H9 (cell line): ENCODE data around the gene HIGD1B. TPM values are rescaled to one million over a fixed set of nuclear protein-coding genes. Genes with fewer than 3 reads are reported as not detected.

ENCODE experiments used
- DNase-seq: peaks from one replicate; pipeline ENCODE4 v3.0.0-alpha.2; 2017
- H2AFZ ChIP-seq: one replicate; pipeline ENCODE4 v1.6.1; 2013; ENCODE audit warnings: mild to moderate bottlenecking, low read length, control low read depth, moderate library complexity
- H2AK5ac ChIP-seq: 2 replicates; pipeline ENCODE4 v1.6.1; 2013; ENCODE audit warnings: low read length, control low read depth, mixed read lengths; ENCODE audit not compliant: insufficient read length
- H2BK120ac ChIP-seq: one replicate; pipeline ENCODE4 v1.6.1; 2013; ENCODE audit warnings: low read depth, mild to moderate bottlenecking, low read length, control low read depth, inconsistent platforms; ENCODE audit not compliant: poor library complexity, severe bottlenecking
- H2BK12ac ChIP-seq: 2 replicates; pipeline ENCODE4 v1.6.1; 2013; ENCODE audit warnings: low read length, control low read depth, mixed read lengths, low read depth; ENCODE audit not compliant: insufficient read length
- H2BK15ac ChIP-seq: 2 replicates; pipeline ENCODE4 v1.6.1; 2013; ENCODE audit warnings: low read depth, low read length, control low read depth
- H2BK20ac ChIP-seq: one replicate; pipeline ENCODE4 v1.6.1; 2013; ENCODE audit warnings: low read depth, mild to moderate bottlenecking, low read length, control low read depth, inconsistent platforms; ENCODE audit not compliant: poor library complexity, severe bottlenecking
- H2BK5ac ChIP-seq: 2 replicates; pipeline ENCODE4 v1.6.1; 2013; ENCODE audit warnings: low read length, control low read depth, mixed read lengths; ENCODE audit not compliant: insufficient read length
- H3K14ac ChIP-seq: 2 replicates; pipeline ENCODE4 v1.6.1; 2013; ENCODE audit warnings: low read length, control low read depth; ENCODE audit not compliant: insufficient read depth
- H3K18ac ChIP-seq: 2 replicates; pipeline ENCODE4 v1.6.1; 2013; ENCODE audit warnings: low read depth, mild to moderate bottlenecking, mixed read lengths, low read length, control low read depth; ENCODE audit not compliant: insufficient read length
- H3K23ac ChIP-seq: 2 replicates; pipeline ENCODE4 v1.6.1; 2013; ENCODE audit warnings: low read length, control low read depth, mixed read lengths, low read depth; ENCODE audit not compliant: insufficient read length
- H3K23me2 ChIP-seq: 2 replicates; pipeline ENCODE4 v1.6.1; 2013; ENCODE audit warnings: low read depth, mild to moderate bottlenecking, mixed read lengths, low read length, control low read depth; ENCODE audit not compliant: insufficient read length, poor library complexity, severe bottlenecking
- H3K27ac ChIP-seq: 2 replicates; pipeline ENCODE4 v1.5.1; 2013; ENCODE audit warnings: low read length, control low read depth, mixed read lengths, low read depth; ENCODE audit not compliant: insufficient read length
- H3K27me3 ChIP-seq: 2 replicates; pipeline ENCODE4 v1.6.1; 2013; ENCODE audit warnings: low read length, control low read depth, inconsistent platforms; ENCODE audit not compliant: insufficient read depth
- H3K4ac ChIP-seq: 2 replicates; pipeline ENCODE4 v1.6.1; 2013; ENCODE audit warnings: low read depth, mild to moderate bottlenecking, control low read depth, inconsistent platforms, low read length, moderate library complexity
- H3K4me1 ChIP-seq: 2 replicates; pipeline ENCODE4 v1.6.1; 2013; ENCODE audit warnings: low read length, control low read depth, inconsistent platforms; ENCODE audit not compliant: insufficient read depth
- H3K4me2 ChIP-seq: 2 replicates; pipeline ENCODE4 v1.6.1; 2013; ENCODE audit warnings: low read length, control low read depth, mixed read lengths; ENCODE audit not compliant: insufficient read length, insufficient read depth
- H3K56ac ChIP-seq: 2 replicates; pipeline ENCODE4 v1.6.1; 2013; ENCODE audit warnings: low read depth, mild to moderate bottlenecking, mixed read lengths, low read length, control low read depth; ENCODE audit not compliant: insufficient read length
- H3K79me1 ChIP-seq: 2 replicates; pipeline ENCODE4 v1.6.1; 2013; ENCODE audit warnings: low read depth, mild to moderate bottlenecking, moderate library complexity, low read length, control low read depth, inconsistent platforms; ENCODE audit not compliant: insufficient read depth, poor library complexity, severe bottlenecking
- H3K79me2 ChIP-seq: 2 replicates; pipeline ENCODE4 v1.6.1; 2013; ENCODE audit warnings: low read length, control low read depth, inconsistent platforms; ENCODE audit not compliant: insufficient read depth
- H3K9ac ChIP-seq: 2 replicates; pipeline ENCODE4 v1.6.1; 2013; ENCODE audit warnings: low read length, control low read depth, mixed read lengths; ENCODE audit not compliant: insufficient read length; ENCODE audit errors: extremely low read depth
- H3K9me3 ChIP-seq: one replicate; pipeline ENCODE4 v1.6.1; 2013; ENCODE audit warnings: low read depth, low read length, inconsistent platforms; ENCODE audit not compliant: control insufficient read depth
- H3T11ph ChIP-seq: one replicate; pipeline ENCODE4 v1.6.1; 2013; ENCODE audit warnings: mild to moderate bottlenecking, low read length, control low read depth, inconsistent platforms
- H4K20me1 ChIP-seq: one replicate; pipeline ENCODE4 v1.6.1; 2013; ENCODE audit not compliant: control insufficient read depth, insufficient read length, insufficient read depth
- H4K5ac ChIP-seq: 2 replicates; pipeline ENCODE4 v1.6.1; 2013; ENCODE audit warnings: low read depth, mild to moderate bottlenecking, mixed read lengths, low read length, control low read depth; ENCODE audit not compliant: insufficient read length
- H4K8ac ChIP-seq: replicated peaks from 2 replicates; pipeline ENCODE4 v1.6.1; 2013; ENCODE audit warnings: low read length, control low read depth, mixed read lengths, low read depth; ENCODE audit not compliant: insufficient read length
- H4K91ac ChIP-seq: 2 replicates; pipeline ENCODE4 v1.6.1; 2013; ENCODE audit warnings: low read depth, mild to moderate bottlenecking, moderate library complexity, mixed read lengths, low read length, control low read depth; ENCODE audit not compliant: insufficient read length
- H3K27ac Mint-ChIP-seq, 3 experiments: 2 replicates in 2 of 3; 3 replicates in 1 of 3; pipeline ENCODE4 v1.8.0; 2020 to 2021; ENCODE audit warnings: mixed read lengths in 3 of 3, mild to moderate bottlenecking in 1 of 3, moderate library complexity in 1 of 3
- H3K27me3 Mint-ChIP-seq: 2 replicates; pipeline ENCODE4 v1.8.0; 2021; ENCODE audit warnings: low read depth, mild to moderate bottlenecking, moderate library complexity, mixed read lengths
- H3K36me3 Mint-ChIP-seq, 3 experiments: 2 replicates in 2 of 3; 3 replicates in 1 of 3; pipeline ENCODE4 v1.8.0; 2020 to 2021; ENCODE audit warnings: low read depth in 3 of 3, mixed read lengths in 3 of 3; ENCODE audit not compliant: insufficient read depth in 1 of 3
- H3K4me1 Mint-ChIP-seq, 2 experiments: 2 replicates each; pipeline ENCODE4 v1.8.0; 2020; ENCODE audit warnings: mixed read lengths in 2 of 2
- H3K4me3 Mint-ChIP-seq, 2 experiments: 2 replicates in 1 of 2; 3 replicates in 1 of 2; pipeline ENCODE4 v1.8.0; 2020 to 2021; ENCODE audit warnings: mild to moderate bottlenecking in 2 of 2, mixed read lengths in 2 of 2, moderate library complexity in 1 of 2
- H3K9me3 Mint-ChIP-seq, 2 experiments: 2 replicates in 1 of 2; 3 replicates in 1 of 2; pipeline ENCODE4 v1.8.0; 2020; ENCODE audit warnings: mild to moderate bottlenecking in 2 of 2, mixed read lengths in 2 of 2, moderate library complexity in 1 of 2
- CTCF ChIP-seq: fragments of 200-600 bp; sonication (generic); conservative IDR thresholded peaks from 3 replicates; pipeline ENCODE4 v1.8.0; 2021; ENCODE audit warnings: antibody characterized with exemption, mild to moderate bottlenecking
- WGBS: extraction: QIAGEN DNeasy Blood & Tissue Kit; methylation state at CpG from one replicate; pipeline ENCODE4 v1.1.7; 2013; ENCODE audit warnings: missing lambda C conversion rate, low lambda C conversion rate, mixed read lengths; ENCODE audit not compliant: insufficient read length; ENCODE audit errors: extremely low coverage; 5-methylcytosine and 5-hydroxymethylcytosine counted together
- total RNA-seq: library from RNA; stranded (reverse); gene quantifications from 2 replicates; pipeline ENCODE4 v1.2.1, GENCODE V29; 2021

Gene HIGD1B
- total RNA-seq, 1 experiment from 2014 or later: not detected

DNA sequence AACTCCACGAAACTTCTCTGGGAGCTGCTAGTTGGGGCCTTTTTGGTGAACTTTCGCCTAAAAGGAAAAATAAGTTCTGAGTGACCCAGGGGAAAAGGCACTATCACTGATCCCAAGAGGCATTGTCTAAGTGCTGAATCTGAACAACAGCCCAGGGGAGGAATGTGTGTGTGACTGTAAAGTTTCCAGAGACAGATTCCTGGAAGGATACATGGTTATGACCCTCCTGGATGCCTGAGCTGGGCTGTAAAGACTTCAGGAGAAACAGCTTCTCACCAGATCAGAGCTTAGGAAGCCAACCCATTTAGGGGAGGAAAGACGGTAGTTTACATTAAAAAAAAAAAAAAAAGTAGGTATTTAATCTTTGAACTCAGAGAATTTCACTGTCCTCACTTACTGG, 20.2 kb downstream of the HIGD1B start:
- Mint-ChIP-seq H3K27ac (no peak overlapping the region), H3K36me3 (peaks cover 40 to 88% (median 65%) of the 10 kb centered on the region in 3 experiments; a peak in 6 of 7 replicates), H3K4me3 (no peak overlapping the region), H3K27me3 (no peaks in the 10 kb centered on the region), H3K4me1 (no peaks in the 10 kb centered on the region), H3K9me3 (no peaks in the 10 kb centered on the region)
- Histone ChIP-seq H3K56ac (no peak overlapping the region), H3K27ac (no peak overlapping the region), H3T11ph (no peak overlapping the region), H3K23me2 (no peaks in the 10 kb centered on the region), H3K14ac (no peak overlapping the region), H4K5ac (no peak overlapping the region), H3K23ac (no peak overlapping the region), H3K4me1 (no peaks in the 10 kb centered on the region), H2BK15ac (no peak overlapping the region), H2BK12ac (no peak overlapping the region), H2BK5ac (no peak overlapping the region), H2AFZ (no peak overlapping the region), H2BK120ac (no peak overlapping the region), H4K20me1 (no peaks in the 10 kb centered on the region), H3K79me1 (no peaks in the 10 kb centered on the region), H2BK20ac (no peak overlapping the region), H3K18ac (no peak overlapping the region), H3K4ac (no peak overlapping the region), H3K4me2 (no peak overlapping the region), H3K9ac (no peak overlapping the region), H2AK5ac (no peak overlapping the region), H3K9me3 (no peaks in the 10 kb centered on the region), H3K79me2 (no peaks in the 10 kb centered on the region), H4K8ac (no peak overlapping the region), H4K91ac (no peak overlapping the region), H3K27me3 (no peaks in the 10 kb centered on the region)
- no CpG with 5 or more reads among the region's 3 CpGs for WGBS
- TF ChIP-seq CTCF: no peak
- no peak for DNase-seq
